Measurements from ENCODE around the gene CIRBP.
A peak's percentile ranks its signal among the peaks of the same experiment; 100 is the strongest.

CIRBP gene

DNA sequence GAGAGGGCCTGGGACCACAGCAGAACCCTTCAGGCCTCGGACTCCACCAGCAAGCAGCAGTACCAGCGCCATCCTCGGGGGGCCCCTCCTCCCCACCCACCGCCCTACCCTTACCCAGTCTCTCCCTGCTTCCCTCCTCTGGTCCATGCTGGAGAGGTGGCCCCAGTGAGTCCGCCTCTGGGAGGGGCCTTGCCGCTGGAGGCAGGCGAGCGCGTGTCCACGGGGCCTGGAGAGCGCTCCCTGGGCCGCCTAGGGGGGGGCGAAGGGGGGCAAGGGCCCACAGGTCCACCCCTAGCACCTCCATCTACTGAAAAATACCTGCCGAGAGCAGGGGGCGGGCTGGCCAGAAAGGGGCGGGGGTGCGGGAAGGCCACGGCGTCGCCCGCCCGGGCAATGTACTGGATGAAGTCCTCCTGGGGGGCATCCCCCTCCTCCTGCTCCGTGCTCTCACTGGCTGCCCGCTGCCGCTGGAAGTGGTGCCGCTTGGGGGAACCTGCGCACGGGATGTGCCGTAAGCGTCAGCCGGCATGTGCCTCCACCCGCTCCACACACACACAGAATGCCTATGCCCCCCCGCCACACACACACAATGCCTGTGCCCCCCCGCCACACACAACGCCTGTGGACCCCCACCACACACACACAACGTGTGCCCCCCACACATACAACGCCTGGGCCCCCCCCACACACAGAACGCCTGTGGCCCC lies 38.2 kb upstream of the CIRBP start:
- DNase-seq, result no peak

DNA sequence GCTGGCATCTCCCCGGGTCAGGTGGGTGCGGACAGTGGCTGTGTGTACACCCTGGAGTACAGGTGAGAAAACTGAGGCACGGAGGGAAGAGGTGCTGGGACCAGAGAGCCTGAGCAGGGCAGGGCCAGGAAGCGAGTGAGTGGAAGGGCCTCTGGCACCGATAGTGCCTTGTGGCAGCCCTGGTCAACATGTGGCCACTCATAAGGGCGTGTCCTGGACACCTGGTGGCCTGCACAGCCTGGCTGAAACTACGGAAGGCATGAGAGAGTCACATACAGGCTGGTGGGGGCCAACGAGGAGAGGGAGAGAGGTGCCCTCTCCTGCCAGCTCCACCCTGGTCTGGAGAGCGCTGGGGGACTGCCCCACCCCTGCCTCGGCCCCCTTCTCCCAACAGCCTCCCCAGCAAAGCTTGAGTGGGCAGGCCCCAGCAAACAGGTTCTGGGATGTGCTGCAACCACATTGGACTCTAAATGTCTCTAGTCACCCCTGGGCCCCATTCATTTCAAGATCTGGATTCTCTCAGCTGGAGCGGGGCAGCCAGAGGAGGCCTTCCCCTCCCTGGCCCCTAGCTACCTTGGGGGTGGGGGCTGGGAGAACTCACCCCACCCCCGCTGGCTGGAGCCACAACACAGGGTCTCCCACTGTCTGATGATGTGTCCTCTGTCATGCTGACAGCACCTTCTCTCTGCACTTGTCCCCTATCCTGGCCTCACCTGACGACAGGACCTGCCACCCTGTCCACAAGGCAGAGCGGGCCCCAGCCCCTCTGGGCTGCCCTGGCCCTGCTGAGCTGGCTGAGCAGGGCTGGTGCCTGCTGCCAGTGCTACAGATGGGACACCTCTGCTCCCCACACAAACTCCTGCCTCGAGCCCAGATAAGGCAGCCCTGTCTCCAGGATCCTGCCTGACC lies 37.1 kb upstream of the CIRBP start:
- no peak for DNase-seq

DNA sequence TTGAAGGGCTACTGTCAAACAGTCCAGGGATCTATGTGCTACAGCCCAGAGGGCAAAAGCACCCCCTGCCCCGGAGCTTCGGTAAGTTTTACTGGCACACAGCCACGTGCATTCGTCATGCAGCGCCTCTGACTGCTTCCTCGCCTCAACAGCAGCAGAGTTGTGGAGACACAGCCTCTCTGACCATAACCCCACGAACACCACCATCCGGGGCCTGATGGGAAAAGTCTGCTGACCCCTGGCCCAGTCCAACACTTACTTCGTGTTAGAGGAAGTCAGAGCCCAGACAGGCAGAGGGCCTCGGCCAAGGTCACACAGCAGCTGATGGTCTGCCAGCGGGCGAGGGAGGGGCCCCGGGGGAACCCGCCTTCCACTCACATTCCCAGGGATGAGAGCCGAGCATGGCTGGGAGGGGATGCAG lies 36.5 kb upstream of the CIRBP start:
- DNase-seq, result peak in 1 of 56 donors; percentile 23

DNA sequence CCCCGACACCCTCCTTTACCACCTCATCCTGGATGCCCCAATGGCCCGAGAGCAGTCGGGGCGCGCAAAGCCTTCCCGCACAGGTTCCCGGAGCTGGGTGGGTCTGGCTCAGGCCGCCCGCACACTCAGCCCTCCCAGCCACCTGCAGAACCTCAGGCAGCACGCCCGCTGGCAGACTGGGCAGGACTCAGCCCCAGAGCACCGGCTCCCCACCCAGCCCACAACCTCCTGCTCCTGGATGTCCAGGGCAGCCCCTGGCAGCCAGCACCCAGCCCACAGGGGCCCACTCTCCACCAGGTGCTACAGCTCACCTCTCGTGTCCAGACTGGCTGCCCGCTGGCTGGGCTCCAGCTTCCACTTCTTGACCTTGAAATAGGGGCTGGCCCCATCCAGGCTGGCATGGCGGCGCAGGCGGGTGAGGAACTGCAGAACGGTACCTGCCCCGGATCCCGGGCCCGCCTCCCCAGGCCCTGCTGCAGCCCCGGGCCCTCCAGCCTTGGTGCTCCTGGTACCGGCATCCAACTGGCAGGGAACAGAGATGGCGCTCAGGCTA lies 35.9 kb upstream of the CIRBP start:
- no peak for DNase-seq

DNA sequence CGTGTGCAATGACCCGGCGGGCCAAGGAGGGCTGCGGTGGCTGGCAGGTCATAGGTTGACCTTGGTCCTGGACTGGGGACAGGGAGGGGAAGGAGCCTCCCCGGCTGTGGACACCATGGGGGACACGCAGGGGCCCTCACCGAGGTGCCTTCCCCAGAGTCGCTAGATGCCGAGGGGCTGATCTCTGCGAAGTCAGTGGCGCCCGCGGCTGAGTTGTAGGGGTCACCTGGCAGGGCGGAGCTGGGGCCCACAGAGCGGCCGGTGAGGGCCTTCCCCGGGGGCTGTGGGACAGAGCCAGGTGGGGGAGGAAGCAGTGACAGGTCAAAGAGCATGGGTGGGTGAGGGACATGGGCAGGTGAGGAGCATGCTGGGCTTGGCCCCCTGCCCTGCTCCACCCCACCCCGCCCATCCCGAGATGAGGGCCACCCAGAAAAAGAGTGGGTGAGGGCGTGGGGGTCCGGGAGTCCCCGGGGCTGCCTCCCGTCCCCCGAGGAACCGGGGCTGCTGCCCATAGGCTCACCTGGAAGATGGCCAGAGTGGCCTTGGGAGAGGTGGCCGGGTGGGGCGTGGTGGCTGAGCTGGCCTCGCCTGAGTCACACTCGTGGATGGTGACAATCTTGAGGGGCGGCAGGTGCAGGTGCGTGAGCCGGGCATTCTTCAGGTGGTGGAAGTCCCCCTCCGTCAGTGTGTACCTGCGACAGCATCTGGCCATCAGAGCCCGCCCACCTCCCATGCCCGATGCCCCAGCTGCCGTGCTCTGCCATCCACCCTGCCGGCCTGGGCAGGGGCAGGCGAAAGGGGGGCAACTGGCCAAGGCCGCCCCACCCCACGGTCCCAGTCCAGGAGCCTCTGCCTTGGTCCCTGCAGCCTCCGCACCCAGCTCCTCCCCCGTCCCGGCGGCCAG lies 34.8 kb upstream of the CIRBP start:
- DNase-seq, result no peak

DNA sequence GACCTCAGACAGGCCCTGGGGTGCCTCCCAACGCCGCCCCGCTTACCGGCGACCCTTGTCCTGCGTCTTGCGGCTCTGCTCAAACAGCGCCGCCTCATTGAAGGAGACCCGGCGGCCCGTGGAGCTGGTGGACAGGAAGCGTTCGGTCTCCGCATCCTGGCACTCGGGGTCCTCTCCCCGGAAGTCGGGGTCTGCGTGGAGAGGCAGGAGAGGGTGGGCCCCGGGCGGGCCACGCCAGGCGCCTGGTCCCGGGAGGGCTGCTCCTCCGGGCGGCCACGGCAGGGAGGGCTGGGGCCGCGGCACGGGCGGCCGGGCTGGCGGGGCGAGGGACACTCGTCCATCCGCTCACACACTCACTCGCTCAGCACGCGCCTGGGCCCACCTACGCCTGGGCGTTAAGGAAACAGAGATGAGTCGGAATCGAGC lies 34.2 kb upstream of the CIRBP start:
- DNase-seq, result no peak

DNA sequence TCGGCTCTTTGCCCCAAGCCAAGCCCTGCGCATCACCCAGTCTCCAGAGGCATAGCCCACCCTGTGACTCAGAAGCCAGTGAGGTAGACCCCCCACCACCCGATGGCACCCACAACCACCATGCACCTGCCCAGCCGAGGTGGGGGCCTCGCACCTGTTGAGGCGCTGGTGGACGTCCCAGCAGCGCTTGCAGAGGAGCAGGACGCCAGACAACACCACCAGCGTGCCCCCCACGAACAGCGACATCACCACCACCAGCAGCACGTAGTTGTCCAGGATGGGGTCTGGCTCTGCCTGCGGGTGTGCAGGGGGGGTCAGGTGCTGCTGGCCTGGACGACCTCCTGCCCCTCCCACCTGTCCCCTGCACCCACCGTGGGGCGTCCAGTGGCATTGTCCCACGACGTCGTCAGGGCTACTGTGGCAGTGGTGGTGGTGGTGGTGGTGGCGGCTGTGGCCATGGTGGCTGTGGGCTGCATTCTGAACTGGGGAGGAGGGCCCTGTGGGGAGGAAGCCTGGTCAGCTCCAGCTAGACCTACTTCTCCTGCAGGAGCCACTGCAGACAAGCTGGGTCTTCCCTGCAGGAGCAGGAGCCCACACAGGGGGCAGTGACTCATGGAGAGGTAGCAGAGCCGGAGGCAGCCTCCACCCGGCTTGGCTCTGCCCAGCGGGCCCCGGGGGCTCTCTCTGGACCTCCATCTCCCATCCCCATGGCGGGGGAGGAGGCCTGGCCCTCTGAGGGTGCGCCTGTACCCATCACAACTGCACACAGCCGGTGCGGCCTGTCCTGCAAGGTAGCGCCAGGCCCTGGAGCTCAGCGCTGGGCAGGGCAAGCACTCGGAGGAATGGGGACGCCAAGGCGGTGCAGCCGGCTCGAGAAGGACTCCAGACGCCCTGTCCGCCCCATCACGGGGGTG lies 33.2 kb upstream of the CIRBP start:
- DNase-seq, result peak in 2 of 56 donors; percentile 37 to 45

DNA sequence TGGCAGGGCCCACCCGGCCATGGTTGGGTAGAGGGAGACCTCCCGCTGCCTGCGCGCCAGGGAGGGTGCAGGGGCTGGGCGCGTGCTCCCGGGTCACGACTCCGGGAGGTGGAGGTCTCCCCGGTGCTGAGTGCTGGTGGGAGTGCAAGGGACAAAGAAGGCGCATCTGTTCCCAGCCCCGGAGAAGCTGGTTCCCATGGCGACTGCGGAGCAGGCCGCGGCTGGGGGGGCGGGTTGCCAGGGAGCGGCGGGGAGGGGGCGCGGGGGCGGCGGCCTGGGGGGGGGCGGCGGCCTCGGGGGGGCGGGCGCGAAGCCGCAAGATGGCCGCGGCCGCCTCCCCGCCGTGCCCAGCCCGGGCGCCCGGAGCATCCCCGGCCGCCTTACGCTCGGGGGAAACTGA lies 32.6 kb upstream of the CIRBP start:
- peak in 31 of 56 donors; percentile 16 to 80 (median 46) for DNase-seq

DNA sequence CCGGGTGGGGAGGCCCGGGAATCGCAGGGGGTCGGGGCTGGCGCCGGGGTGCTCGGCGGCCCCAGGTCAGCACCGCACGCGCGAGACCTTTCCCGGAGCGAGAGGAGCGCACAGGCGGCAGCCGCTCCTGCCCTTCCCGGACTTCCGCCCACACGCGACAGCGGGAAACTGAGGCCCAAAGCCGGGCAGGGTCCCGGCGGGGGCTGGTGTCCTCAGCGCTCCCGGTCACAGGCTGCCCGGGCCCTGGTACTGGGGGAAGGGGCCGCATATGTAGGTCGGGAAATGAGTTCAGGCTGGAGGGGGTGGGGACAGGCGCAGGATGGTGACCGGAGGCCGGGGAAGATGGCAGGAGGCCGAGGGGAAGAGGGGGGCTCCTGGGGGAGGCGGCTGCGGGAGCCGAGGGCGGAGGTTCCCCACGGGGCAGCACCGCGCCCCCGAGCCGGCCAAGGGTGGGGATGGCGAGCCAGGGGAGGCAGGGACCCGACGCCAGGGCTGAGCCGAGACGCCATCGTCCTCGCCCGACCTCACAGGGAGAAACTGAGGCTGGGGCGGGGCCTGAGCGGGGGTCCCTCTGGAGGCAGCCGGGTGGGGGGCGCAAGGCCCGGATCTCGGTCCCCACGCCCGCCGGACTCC lies 32.0 kb upstream of the CIRBP start:
- DNase-seq, result peak in 27 of 56 donors; percentile 7 to 51 (median 33)

DNA sequence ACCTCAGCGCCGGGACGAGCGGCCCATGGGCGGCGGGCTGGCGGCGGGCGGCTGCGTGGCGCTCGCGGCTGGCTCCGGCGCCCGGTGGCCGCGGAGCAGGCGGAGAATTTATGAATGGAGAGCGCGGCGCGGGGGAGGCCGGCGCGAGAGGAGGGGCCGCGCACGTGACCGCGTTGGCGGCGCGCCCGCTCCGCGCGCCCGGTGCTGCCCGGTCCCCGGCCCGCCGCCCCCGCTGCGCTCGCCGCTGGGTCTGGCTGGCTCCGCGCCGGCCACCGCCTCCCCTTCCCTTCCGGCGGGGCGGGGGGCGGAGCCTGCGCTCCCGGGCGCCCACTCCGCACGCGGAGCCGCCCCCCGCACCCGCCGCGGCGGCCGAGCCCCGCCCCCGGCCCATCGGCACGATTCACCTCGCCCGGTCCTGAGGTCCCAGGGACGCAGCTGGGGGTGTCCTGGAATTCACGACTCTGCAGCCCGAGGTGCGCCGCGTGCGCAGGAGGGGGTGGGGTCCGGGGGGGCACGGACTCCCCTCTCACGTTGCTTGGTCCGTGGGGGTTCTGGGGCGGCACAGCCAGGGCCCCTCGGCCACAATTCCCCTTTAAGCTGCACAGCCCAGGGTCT lies 31.3 kb upstream of the CIRBP start, which contains the start of gene CBARP:
CBARP (minus strand) TSS at position 252 of the 615 bp plus-strand sequence. CDS start 1,905 bp downstream, outside the sequence.
- peak in 36 of 56 donors; percentile 15 to 77 (median 44) for DNase-seq

DNA sequence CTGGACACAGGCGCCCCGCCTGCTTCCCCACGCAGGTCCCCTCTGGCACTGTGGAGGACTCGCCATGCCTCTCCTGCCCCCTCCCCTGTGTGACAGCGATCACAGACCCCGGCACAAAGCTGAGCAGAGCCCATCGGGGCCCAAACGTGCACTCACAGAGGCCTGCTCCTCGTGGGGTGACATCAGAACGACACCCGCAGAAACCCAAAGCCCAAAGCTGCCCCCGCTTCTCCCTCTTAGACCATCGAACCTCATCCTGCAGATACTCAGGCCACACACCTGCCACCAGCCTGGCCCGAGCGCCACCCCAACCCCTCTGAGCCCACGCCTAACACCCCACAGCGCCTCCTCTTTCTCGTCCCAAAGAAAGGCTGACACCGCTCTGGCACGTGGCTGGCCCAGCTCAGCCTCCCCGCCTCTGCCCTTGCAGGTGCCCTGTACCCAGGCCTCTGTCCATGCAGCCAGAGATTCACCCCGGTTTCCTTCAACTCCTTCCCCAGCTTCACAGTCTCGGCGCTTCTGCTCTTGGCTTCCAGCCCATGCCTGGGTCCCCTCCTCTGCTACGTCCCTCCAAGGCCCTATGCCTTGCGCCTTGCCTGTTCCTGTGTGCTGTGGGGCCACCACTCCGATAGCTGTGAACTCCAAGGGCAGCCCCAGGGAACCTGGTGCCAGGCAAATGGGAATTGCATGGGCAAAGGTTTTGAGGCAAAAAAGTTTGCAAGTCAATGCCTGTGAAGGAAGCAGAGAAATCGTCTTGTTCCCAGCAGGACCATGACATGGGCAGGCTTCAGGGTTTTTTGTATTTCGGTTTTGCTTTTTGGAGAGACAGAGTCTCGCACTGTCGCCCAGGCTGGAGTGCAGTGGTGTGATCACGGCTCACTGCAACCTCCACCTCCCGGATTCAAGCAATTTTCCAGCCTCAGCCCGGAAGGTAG lies 30.5 kb upstream of the CIRBP start:
- DNase-seq, result peak in 7 of 56 donors; percentile 22 to 53 (median 42)

DNA sequence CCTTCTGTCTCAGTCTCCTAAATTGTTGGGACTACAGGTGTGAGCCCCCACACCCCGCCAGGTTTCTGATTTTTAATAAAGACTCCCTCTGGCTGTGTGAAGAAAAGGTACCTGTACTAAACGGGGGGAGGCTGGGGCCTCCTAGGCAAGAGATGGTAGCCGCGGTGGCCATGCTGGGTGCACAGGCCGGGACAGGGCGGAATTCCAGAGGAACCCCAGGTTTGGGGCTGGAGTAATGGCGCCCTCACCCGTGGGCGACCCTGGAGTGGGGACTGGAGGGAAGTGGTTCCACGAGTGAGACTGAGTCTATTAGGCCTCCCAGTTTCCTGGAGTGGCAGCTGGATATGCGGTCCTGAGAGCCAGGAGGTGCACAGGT lies 29.7 kb upstream of the CIRBP start:
- peak in 1 of 56 donors; percentile 59 for DNase-seq

DNA sequence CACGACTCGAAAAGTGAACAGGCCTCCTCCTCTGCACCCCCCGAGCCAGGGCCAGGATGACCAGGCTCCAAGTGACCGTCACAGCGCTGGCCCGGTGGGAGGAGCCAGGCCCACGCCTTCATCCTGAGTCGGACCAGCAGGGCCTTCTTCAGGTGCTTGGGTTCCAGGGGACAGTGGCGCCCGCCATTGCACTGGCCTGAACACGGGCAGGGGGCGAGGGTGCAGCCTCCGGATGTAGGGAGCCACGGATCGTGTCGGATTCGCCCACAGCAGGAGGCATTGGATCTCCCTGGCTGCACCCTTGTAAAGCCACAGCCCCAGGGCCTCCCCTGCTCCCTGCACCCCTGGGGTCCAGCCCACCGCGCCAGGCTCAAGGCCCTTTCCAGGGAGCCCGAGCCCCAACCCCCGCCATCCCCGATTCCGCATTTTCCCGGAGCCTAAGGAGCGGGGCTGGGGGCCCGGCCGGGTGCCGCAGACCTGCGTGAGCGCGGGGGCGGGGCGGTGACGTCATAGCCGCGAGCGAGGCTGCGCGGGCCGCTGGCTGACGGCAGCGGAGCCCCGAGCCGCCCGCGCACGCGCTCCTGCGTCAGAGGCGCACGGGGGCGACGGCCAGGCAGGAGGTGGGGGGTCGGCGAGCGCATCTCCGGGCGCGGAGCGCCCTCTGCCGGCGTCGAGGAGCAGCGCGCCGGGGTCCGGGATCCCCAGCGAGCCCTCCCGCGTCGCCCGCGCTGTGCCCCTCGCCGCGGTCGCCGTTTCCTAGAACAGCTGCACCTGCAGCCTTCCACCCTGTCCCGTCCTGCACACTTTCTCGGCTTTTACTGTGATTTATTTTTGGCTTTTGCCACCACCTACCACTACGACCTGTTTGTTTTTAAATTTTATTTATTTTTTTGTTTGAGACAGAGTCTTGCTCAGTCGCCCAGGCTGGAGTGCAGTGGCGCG lies 29.1 kb upstream of the CIRBP start:
- DNase-seq, result peak in 54 of 56 donors; percentile 46 to 95 (median 81)

DNA sequence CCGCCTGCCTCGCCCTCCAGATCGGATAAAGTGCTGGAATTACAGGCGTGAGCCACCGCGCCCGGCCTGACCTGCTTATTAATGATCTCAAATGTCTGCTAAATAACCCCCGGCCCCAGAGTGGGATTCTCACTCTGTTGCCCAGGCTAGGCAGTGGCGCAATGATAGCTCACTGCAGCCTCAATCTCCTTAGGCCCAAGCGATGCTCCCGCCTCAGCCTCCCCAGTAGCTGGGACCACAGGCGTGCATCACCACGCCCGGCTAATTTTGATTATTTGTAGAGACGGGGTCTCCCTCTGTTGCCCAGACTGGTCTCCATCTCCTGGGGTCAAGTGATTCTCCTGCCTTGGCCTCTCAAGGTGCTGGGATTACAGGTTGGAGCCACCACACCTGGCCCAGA lies 28.2 kb upstream of the CIRBP start:
- peak in 2 of 56 donors; percentile 24 to 26 for DNase-seq

DNA sequence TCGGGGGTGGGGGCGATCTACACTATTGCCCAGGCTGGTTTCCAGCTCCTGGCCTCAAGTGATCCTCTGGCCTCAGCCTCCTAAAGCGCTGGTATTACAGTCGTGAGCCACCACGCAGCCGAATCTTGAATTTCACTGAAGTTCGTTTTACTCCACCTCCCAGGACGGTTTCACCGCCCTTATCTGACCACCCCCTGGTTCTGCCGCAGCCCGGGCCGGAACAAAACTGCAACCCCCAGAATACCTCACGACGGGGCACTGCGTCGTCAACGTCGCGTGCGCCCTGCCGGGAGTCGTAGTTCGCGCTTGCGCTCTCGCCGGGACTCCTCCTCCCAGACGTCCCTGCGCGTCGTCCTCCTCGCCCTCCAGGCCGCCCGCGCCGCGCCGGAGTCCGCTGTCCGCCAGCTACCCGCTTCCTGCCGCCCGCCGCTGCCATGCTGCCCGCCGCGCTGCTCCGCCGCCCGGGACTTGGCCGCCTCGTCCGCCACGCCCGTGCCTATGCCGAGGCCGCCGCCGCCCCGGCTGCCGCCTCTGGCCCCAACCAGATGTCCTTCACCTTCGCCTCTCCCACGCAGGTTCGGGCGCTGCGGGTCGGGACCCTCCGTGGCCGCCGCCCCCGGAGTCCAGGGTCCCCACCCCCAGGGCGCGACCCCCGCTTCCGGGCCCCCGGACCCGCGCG lies 27.6 kb upstream of the CIRBP start, which contains the start of gene ATP5F1D:
ATP5F1D (plus strand) TSS at position 335 of the 679 bp plus-strand sequence; CDS start at position 435, 100 bp downstream.
- DNase-seq, result peak in 55 of 56 donors; percentile 44 to 95 (median 88)
